HG03280 (cell line): ENCODE data around the gene METTL22.
A peak's percentile ranks its signal among the peaks of the same experiment; 100 is the strongest.

Source experiments
- ATAC-seq: cut with Tn5 transposase; IDR thresholded peaks from one replicate; pipeline ENCODE4 v1.9.1; 2021; ENCODE audit warnings: mild to moderate bottlenecking, moderate library complexity; ENCODE audit not compliant: unreplicated experiment

The METTL22 gene

GRCh38 chr16:8591451-8591850, 30.0 kb upstream of the METTL22 start:
- ATAC-seq = no peak

GRCh38 chr16:8594149-8594666, 27.3 kb upstream of the METTL22 start:
- no peak for ATAC-seq

DNA sequence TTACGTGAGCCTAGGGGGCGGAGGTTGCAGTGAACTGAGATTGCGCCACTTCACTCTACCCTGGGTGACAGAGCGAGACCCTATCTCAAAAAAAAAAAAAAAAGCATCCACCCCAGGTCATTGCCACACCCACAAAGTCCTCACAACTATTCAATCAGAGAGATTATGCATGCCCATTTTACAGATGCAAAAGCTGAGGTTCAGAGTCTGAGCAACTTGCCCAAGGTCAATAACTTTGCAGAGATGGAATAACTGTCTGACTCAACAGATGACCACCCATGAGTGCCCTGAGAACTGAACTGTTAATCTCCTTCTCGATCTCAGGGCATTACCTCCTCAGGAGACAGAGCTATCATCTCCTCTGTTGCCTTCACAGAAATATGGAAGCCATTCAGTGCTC, 25.7 kb upstream of the METTL22 start:
- no peak for ATAC-seq

DNA sequence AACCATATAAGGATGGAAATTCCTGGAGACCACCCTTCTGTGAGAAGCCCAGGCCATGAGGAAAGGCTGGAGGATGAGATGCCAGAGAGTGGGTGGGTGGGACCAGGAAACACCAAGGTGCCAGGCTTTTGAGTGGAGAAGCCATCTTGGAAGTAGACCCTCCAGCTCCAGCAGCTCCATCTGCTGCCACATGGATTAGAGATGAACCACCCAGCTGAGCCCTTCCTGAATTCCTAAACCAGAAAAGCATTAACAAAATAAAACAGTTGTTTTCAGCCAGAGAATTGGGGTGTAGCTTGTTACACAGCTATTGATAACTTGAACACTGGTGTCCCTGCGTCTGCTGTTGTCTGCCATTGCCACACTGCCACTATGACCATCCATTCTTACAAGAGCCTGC, 24.9 kb upstream of the METTL22 start:
- ATAC-seq = no peak

DNA sequence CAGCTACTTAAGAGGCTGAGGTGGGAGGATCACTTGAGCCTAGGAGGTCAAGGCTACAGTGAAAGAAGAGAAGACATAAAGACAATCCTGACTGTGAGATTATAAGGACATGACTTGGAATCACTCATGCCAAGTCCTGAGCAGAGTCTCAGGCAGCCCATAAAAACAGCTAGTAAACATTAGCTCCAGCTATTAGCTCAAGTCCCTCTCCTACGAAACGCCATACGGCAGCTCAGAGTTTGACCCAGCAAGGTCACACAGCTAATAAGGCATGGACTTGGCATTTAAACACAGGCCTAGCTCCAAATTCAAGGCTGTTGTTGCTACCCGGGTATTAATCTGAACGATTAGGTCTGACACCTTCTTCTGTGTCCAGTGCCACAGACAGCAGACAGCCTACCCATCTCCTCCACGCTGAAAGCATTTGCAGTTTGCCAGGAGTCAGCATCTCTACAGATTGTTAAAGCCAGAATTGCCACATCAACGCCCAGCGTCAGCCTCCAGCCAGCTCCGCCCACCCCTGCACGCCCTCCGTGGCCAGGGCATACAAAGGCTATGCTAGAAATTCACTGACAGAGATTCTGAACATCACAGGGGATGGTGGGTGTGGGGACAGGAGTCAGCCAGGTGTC, 21.2 kb upstream of the METTL22 start:
- no peak for ATAC-seq

- ATAC-seq = no peak
These were observed 15.9 kb upstream of the METTL22 start for GRCh38 chr16:8605554-8605953.

- ATAC-seq = no peak
These were observed 14.3 kb upstream of the METTL22 start for GRCh38 chr16:8607214-8607613.

GRCh38 chr16:8611122-8611521, 10.4 kb upstream of the METTL22 start:
- ATAC-seq = no peak

GRCh38 chr16:8611886-8612600, 9.5 kb upstream of the METTL22 start:
- no peak for ATAC-seq

- no peak for ATAC-seq
These were observed 7.0 kb upstream of the METTL22 start for GRCh38 chr16:8614435-8615029.

DNA sequence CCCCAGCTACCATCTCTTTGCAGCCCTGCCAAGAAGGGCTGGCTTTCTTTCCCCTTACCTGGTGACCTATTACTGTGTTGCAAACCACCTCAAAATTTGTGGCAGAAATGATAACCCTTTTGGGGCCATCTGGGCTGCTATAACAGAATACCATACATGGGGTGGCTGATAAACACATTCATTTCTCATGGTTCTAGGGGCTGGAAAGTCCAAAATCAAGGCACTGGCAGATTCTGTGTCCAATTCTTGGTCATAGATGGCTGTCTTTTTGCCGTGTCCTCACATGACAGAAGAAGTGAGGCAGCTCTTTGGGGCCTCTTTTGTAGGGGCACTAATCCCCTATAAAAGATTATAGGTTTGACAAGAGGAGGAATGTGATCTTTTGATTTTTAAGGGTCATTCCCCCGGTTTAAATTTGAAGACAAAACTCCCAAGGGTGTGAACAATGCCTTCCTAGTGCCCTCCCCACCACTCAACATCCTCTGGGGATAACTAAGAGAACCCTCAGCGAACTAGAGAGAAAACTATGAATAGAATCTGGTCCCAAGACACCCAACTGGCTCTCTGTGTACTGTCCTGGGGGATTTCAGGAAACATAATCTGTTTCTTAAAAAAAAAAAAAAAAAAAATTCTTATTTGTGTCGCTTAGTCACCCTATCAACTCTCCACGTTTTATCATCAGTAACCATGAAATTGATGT, 1.7 kb upstream of the METTL22 start:
- ATAC-seq = no peak

GRCh38 chr16:8620535-8620934, 963 bp upstream of the METTL22 start:
- no peak for ATAC-seq

DNA sequence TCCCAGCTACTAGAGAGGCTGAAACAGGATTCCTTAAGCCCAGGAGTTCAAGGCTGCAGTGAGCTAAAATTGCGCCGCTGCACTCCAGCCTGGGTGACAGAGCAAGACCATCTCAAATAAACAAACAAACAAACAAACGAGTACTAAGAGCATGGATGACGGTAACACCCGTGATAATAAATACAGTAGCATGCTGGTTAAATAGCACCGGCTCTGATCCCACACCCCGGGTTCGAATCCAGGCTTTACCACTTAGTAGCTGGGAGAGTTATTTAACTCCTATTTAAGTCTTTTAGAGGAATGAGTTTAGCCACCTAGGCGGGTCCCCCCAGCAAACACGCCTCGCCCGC, 301 bp upstream of the METTL22 start:
- no peak for ATAC-seq

GRCh38 chr16:8622315-8622656, 788 bp downstream of the METTL22 start:
- ATAC-seq = peak; percentile 5

DNA sequence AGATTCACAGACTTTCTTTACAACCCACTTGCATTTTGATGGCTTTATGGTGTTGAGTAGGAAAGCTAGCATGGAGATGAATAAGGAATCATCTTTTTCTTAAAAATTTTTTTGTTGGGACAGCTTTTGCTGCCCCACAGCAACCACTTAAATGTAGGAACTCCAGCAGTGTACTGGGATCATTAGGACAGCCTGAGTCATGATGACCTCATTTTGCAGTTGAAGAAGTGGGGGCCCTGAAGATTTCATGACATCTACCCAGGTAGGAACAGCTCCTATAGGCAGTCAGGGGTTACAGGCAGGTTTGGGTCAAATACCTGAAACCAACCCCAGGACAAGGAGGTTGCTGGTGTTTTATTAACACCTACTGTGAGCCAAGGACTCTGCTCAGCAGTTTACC, 2.1 kb downstream of the METTL22 start:
- ATAC-seq = no peak

DNA sequence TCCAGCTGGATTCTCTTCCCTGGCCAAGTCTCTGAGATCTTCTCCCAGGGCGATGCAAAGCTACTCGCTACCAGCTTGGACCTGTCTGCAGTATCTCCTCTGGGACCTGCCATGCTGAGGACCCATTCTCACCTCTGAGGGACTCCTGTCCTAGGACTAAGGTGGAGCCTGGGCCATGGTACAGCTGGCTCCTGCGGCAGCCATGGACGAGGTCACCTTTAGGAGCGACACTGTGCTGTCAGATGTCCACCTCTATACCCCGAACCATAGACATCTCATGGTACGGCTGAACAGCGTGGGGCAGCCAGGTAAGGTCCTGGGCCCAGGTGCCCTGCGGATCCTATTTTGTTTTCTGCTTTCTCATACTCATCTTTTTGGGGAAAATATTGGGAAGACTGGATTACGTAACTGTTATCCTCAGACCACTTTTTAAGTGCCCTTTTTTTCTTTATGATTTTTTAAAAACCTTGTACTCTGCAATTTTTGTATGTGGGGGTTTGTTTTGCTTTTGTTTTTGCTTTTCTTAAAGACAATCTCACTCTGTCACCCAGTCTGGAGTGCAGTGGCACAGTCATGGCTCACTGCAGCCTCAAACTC, 4.1 kb downstream of the METTL22 start:
- no peak for ATAC-seq

DNA sequence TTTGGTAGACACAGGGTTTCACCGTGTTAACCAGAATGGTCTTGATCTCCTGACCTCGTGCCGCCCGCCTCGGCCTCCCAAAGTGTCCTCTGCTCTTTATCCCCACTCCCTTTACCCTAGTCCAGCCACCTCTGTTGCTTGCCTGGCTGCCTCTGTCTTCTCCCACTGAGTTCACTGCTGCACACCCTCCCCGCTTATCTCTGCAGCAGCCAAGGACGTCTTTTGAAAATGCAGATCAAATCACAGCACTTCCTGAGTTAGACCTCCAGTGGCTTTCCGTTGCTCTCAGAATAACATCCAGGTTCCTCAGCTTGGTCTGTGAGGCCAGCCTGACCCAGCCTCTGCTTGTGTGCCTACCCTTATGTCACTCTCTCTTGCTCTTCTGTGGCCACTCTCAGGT, 5.4 kb downstream of the METTL22 start:
- no peak for ATAC-seq

GRCh38 chr16:8627456-8627855, 6.0 kb downstream of the METTL22 start:
- ATAC-seq = no peak

GRCh38 chr16:8628981-8629725, 7.7 kb downstream of the METTL22 start:
- ATAC-seq = no peak

DNA sequence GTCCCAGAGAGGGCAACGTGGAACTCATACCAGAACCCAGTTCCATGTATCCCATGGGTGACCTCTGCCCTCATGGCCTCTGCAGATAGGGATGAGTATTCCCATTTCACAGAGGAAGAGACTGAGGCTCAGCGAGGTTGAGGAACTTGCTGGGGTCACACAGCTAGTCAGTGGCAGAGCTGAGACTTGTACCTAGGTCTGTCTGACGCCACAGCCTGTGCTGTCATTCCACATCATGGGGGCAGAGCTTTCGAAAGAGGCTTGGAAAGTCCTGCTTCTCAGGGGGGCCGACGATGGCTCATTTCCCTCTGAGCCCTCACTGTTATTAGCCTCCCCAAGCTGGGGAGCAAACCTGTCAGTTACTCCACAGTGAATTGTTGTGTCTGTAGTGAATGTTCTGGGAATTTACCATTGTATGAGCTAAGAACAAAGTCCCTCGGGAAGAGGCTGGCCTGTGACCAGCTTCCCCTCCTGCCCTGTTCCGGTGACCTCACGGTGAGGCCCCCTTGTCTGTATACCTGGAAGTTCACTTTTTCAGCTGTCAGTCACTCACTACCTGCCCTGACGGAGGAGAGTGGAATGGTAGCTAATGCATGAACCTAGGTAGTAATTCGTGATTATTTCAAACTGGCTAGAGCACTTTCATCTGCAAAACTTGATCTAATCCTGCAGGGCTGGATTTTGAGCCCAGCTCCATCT, 8.9 kb downstream of the METTL22 start:
- ATAC-seq = no peak
